HG03469 (cell line): ENCODE data around the gene CDK11B.
"Not testable (repeated sequence)": the region's sequence is repeated elsewhere in the genome, so short reads cannot be mapped to it uniquely, and the experiment has no call there.

ENCODE experiments used
- ATAC-seq: cut with Tn5 transposase; IDR thresholded peaks from one replicate; pipeline ENCODE4 v1.9.1; 2021; ENCODE audit warnings: mild to moderate bottlenecking, moderate library complexity, moderate number of reproducible peaks; ENCODE audit not compliant: unreplicated experiment

The CDK11B gene

GRCh38 chr1:1658583-1659549, at the start of gene CDK11B:
Gene CDK11B (minus strand): TSS chr1:1659004. CDS start chr1:1657485, 1,519 bp downstream.
- ATAC-seq = peak; percentile 67

GRCh38 chr1:1707897-1708296, 49.1 kb upstream of the CDK11B start:
- ATAC-seq = not testable (repeated sequence)

GRCh38 chr1:1707241-1707640, 48.4 kb upstream of the CDK11B start:
- ATAC-seq = not testable (repeated sequence)

- ATAC-seq = not testable (repeated sequence)
Measured at GRCh38 chr1:1705623-1706022, 46.8 kb upstream of the CDK11B start.

- ATAC-seq = not testable (repeated sequence)
Measured at GRCh38 chr1:1704284-1704957, 45.6 kb upstream of the CDK11B start.

- no peak for ATAC-seq
Measured at GRCh38 chr1:1703796-1704195, 45.0 kb upstream of the CDK11B start.

- ATAC-seq = not testable (repeated sequence)
Measured at GRCh38 chr1:1702506-1702905, 43.7 kb upstream of the CDK11B start.

- ATAC-seq = not testable (repeated sequence)
Measured at GRCh38 chr1:1700557-1700956, 41.8 kb upstream of the CDK11B start.

GRCh38 chr1:1700067-1700466, 41.3 kb upstream of the CDK11B start:
- not testable (repeated sequence) for ATAC-seq

GRCh38 chr1:1699061-1699460, 40.3 kb upstream of the CDK11B start:
- ATAC-seq = not testable (repeated sequence)

- not testable (repeated sequence) for ATAC-seq
Measured at GRCh38 chr1:1697358-1698183, 38.8 kb upstream of the CDK11B start.

- ATAC-seq = not testable (repeated sequence)
Measured at GRCh38 chr1:1696431-1697357, 37.9 kb upstream of the CDK11B start.

- ATAC-seq = peak; percentile 55
Measured at GRCh38 chr1:1692714-1693647, 34.2 kb upstream of the CDK11B start, which contains the start of gene SLC35E2B. Gene SLC35E2B (minus strand): TSS chr1:1692795. CDS start chr1:1676699, 16,096 bp downstream.

GRCh38 chr1:1692324-1692713, 33.5 kb upstream of the CDK11B start:
- not testable (repeated sequence) for ATAC-seq

- not testable (repeated sequence) for ATAC-seq
Measured at GRCh38 chr1:1691443-1691842, 32.6 kb upstream of the CDK11B start.

GRCh38 chr1:1689526-1689925, 30.7 kb upstream of the CDK11B start:
- not testable (repeated sequence) for ATAC-seq

GRCh38 chr1:1687846-1688245, 29.0 kb upstream of the CDK11B start:
- ATAC-seq = no peak

GRCh38 chr1:1684031-1684681, 25.4 kb upstream of the CDK11B start:
- ATAC-seq = no peak
